GM04503 (cell line): ENCODE results near the gene TBC1D16.
"Not testable (repeated sequence)": the region's sequence is repeated elsewhere in the genome, so short reads cannot be mapped to it uniquely, and the experiment has no call there.

ENCODE experiments used
- DNase-seq: peaks from one replicate; pipeline ENCODE4 v3.0.0-alpha.2; 2012; ENCODE audit warnings: low read depth

TBC1D16 gene

DNA sequence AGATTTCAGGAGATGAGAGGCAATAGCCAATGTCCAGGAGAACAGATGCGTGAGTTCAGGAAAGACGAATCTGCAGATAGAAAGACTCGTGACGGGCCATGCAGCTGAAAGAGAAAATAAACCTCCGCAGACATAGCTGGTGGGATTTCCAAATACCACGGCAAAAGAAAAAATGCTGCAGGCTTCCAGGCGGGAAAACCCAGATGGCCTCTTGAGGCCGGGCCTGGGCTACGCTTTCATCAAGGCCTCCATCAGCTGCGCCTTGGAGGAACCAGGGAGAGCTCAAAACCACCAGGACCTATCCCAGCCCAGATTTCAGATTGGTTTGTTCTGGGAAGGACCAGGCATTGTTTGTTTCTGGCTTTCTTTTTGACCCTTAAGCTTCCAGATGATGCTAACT lies 17.4 kb upstream of the TBC1D16 start:
- DNase-seq, result no peak

- no peak for DNase-seq
Observed at GRCh38 chr17:80051681-80052080, 16.0 kb upstream of the TBC1D16 start.

GRCh38 chr17:80050706-80051105 lies 15.0 kb upstream of the TBC1D16 start:
- no peak for DNase-seq

GRCh38 chr17:80049986-80050385 lies 14.3 kb upstream of the TBC1D16 start:
- no peak for DNase-seq

GRCh38 chr17:80047176-80047575 lies 11.5 kb upstream of the TBC1D16 start:
- no peak for DNase-seq

DNA sequence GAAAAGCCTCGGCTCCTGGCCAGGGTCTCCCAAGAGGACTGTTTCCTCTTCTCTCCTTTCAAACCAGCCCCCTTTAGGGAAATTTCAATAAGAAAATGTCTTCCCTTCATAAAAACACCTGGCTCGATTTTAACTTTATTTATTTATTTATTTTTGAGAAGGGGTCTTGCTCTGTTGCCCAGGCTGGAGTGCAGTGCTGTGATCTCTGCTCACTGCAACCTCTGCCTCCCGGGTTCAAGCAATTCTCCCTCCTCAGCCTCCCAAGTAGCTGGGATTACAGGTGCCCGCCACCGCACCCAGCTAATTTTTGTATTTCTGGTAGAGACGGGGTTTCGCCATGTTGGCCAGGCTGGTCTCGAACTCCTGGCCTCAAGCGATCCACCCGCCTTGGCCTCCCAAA lies 11.0 kb upstream of the TBC1D16 start:
- not testable (repeated sequence) for DNase-seq

DNA sequence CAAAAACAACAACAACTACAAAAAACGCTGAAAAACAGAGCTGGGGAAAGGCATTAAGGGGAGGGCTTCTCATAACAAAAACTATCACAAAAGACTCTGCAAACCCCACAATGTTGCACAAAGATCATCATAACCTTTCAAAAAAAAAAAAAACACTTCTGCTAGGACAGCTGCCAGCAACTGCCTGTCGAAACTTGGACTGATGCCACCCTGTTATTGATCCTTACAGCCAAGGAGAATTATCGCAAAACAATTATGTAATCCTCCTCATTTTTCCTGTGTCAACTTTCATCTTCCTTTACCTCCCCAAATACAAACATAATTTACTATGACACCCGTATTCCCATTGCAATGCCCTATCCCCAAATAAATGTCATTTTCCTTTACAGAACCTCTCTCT lies 10.0 kb upstream of the TBC1D16 start:
- DNase-seq, result no peak

DNA sequence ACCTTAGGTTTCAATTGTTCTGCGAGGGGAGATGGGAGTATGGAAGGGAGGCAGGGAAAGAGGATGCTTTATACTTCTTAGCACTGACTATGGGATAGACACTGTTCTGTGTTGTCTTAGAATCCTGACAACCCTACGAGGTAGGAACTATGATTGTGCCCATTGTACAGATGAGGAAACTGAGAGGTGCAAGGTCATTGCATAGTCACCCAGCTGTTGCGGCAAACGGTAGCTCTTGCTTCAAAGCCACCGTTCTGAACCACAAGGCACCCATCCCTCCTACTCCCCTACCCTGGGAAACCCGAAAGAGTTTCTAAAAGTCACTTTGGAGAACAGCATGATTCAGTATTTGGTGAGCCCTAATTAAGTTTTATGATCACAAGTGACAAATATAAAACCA lies 8.3 kb upstream of the TBC1D16 start:
- no peak for DNase-seq

- no peak for DNase-seq
Observed at GRCh38 chr17:80036715-80037477, 1.2 kb upstream of the TBC1D16 start.

DNA sequence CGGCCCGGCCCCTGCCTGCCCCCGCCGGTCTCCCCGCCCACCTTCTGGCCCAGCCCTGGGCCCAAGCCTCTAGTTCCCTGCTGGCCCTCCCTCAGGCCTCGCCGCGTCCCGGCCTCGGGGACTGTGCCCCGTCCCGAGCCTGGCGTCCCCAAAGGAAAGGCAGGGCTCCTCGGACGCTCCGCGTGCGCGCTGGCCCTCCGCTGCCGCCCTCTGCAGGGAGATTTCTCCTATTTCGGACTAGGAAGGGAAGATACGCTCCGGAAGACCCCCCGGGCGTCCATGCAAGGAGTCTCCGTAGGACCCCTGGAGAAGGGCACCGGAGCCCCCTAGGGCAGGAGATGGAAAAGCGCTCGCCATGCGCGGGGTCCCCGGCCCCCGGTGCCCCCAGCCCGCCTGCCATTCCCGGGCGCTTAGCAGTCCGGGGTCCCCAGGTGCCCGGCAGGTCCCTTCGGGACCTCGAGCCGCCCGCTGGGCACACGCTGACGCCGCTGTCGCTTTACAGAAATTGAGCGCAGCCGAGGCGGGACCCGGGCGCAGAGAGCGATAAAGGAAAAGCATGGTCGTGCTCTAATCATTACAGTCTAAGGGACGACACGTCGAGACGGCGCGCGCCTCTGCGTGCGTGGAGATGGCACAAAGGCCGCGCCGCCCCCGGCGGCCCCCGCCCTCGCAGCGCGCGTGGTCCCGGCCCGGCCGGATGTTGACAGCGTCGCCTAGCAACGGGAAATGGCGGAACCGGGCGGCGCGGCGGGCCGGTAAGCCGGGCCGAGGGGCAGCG lies 454 bp upstream of the TBC1D16 start, which contains the start of gene CCDC40:
Gene CCDC40 (plus strand): TSS at position 706 of the 778 bp plus-strand sequence. CDS start 21 bp downstream, at position 727.
- no peak for DNase-seq

- DNase-seq, result no peak
Observed at GRCh38 chr17:80034791-80035686, 633 bp downstream of the TBC1D16 start.

DNA sequence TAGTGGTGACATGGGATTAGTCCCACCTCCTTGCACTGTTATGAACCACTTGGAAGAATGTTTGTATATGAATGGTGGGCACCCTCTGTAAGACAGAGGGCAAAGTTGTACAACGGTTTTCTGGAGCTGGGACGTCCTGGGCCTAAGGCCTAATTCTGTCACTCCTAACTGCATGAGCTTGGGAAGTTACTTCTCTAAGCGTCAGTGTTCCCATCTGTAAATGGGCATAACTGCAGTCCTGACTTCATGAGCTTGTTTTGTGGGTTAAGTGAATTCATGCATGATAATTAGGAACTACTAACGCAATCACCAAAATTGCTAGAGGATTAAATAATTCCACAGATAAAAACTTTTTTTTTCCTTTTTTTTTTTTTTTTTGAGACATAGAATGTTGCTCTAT lies 1.8 kb downstream of the TBC1D16 start:
- DNase-seq, result no peak

DNA sequence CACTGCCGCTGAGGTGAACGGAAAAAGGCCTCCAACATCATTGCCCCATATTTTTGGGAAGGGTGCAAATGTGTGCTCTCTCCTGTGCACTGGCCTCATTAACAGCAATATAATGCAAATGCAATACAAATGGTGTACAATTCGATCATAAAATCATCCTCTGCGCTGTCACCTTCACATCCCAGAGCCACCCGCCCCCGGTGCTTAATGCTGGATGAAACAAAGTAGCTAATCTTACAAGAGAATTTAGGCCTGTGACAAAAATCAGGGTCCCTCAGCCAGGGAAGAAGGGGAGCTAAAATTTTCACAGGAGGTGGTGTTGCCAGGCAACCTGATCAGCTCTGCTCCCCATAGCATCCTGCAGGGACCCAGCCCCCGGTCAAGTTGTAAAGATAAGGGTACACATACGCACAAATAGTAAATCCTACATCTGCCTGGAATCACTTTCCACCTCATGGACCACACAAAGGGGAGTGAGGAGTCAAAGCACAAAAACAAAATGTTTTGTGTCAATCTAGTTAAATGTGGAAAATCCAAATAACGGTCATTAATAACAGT lies 3.0 kb downstream of the TBC1D16 start:
- DNase-seq, result no peak

DNA sequence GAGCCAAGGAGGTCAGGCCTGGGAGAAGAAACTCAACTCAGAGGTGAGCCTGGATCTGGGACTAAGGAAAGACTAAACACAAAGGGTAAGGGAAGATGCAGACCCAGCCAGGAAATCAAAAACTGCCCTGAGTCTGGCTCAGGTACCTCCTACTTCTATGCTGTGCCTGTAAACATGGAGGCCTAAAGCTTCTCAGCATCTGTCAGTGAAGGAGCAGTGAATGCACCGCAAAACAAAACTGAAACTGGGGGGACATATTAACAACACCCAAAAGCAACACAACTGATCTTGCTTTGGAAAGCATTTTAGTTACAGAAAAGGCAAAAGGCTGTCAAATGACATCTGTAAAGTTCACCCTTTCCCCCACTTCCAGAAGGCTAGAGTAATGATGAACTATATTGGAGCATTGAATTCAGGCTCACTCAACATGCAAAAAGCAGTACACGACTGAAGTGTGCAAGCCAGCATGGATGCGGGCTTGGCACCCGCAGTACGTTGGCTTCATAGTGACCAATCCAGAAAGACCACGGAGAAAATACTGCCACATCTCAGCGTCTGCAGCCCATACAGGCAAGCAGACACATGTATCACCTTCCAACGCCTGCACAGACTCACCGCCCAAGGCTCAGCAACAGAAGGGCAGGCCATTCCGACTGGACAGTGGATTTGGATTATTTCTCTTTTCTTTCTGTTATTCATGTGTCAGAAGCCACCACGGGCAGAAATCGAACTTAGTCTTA lies 3.8 kb downstream of the TBC1D16 start:
- no peak for DNase-seq

GRCh38 chr17:80030730-80031410 lies 4.8 kb downstream of the TBC1D16 start:
- DNase-seq, result no peak

- peak; percentile 65 for DNase-seq
Observed at GRCh38 chr17:80029258-80029974, 6.3 kb downstream of the TBC1D16 start.

- DNase-seq, result no peak
Observed at GRCh38 chr17:80028030-80028429, 7.6 kb downstream of the TBC1D16 start.

DNA sequence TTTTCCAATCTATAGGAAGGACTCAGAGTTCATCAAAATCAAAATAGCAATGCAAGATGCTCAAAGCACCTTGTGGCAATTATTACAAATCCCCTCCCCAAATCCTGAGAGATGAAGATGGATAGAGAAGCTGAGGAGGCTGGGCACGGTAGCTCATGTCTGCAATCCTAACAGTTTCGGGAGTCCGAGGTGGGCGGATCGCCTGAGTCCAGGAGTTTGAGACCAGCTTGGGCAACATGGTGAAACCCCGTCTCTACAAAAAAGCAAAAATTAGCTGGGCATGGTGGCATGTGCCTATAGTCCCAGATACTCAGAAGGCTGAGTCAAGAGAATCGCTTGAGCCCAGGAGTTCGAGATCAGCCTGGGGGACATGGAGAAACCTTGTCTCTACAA lies 8.6 kb downstream of the TBC1D16 start:
- DNase-seq, result no peak

GRCh38 chr17:80026359-80027042 lies 9.2 kb downstream of the TBC1D16 start:
- DNase-seq, result no peak
